ENCODE measurements around the gene HUWE1. TPM values are rescaled to one million over a fixed set of nuclear protein-coding genes. Genes with fewer than 3 reads are reported as not detected.

Gene HUWE1
- total and polyA plus RNA-seq, 9 of the 15 experiments (the other 6 are each of a cell fraction or from before 2014, with no cell fraction given), result 23.9 to 204 (median 65.1) TPM

- Histone ChIP-seq H3K9ac (ENCODE audit: insufficient read depth in 1 of 2, low read depth in 2 of 2, low read length in 2 of 2) (no peak overlapping the region), H3K4me1 (replicated peaks in 1 of 2; ENCODE audit: control insufficient read depth in 2 of 2, insufficient read depth in 2 of 2, low read length in 2 of 2) (peaks cover 0 to 10% of the 10 kb centered on the region in 2 experiments; a peak in 2 of 5 replicates), H3K4me2 (ENCODE audit: insufficient read depth, low read length) (no peak overlapping the region), H4K20me1 (replicated peaks; ENCODE audit: control insufficient read depth, insufficient read depth, low read length) (no peaks in the 10 kb centered on the region), H3K9me3 (replicated peaks; ENCODE audit: control insufficient read depth, insufficient read depth, low read depth, low read length) (no peaks in the 10 kb centered on the region), H3K27me3 (ENCODE audit: control insufficient read depth in 2 of 2, insufficient read depth in 2 of 2, low read length in 2 of 2) (no peaks in the 10 kb centered on the region), H2AFZ (ENCODE audit: low read depth, low read length) (no peak overlapping the region), H3K79me2 (ENCODE audit: control insufficient read depth, insufficient read depth, low read length) (no peaks in the 10 kb centered on the region), H3K27ac (ENCODE audit: extremely low read depth, low read depth, low read length) (no peak overlapping the region), H3K4me3 (no peak overlapping the region), H3K36me3 (ENCODE audit: control insufficient read depth, insufficient read depth, low read length) (no peaks in the 10 kb centered on the region), H3K9me1 (ENCODE audit: control insufficient read depth, insufficient read depth, low read length) (no peaks in the 10 kb centered on the region)
- FAIRE-seq, result no peak
- intact Hi-C loops (cut with micrococcal nuclease), result no loop called here
- no peak for ATAC-seq
- DNase-seq (ENCODE audit: extremely low read depth in 1 of 4, low spot score in 3 of 4), result no peak
- ChIA-PET CTCF (ENCODE audit: low intra/inter-chr PET ratio) (no interaction called here), POLR2A (no interaction called here)
- BruUV-seq (replicated peaks), result no TSS peak
- in situ Hi-C loops (cut with MboI), result no loop called here
- TF ChIP-seq RBFOX2 (IDR thresholded peaks at IDR 0.05; ENCODE audit: low read depth, low read length) (no peak), CXXC5 (CRISPR knock-in tag; IDR thresholded peaks at IDR 0.05) (no peak), FOXJ2 (tag; IDR thresholded peaks at IDR 0.05) (no peak), MCM2 (IDR thresholded peaks at IDR 0.05; ENCODE audit: low read depth) (no peak), ZNF165 (CRISPR knock-in tag; IDR thresholded peaks at IDR 0.05; ENCODE audit: borderline replicate concordance) (no peak), ZNF57 (CRISPR knock-in tag; IDR thresholded peaks at IDR 0.05) (no peak), ZBTB8A (IDR thresholded peaks at IDR 0.05; ENCODE audit: partially characterized antibody) (no peak), KDM5B (IDR thresholded peaks at IDR 0.05; ENCODE audit: insufficient replicate concordance, low read depth, low read length) (no peak)
- TF ChIP-seq, protein P1, sequence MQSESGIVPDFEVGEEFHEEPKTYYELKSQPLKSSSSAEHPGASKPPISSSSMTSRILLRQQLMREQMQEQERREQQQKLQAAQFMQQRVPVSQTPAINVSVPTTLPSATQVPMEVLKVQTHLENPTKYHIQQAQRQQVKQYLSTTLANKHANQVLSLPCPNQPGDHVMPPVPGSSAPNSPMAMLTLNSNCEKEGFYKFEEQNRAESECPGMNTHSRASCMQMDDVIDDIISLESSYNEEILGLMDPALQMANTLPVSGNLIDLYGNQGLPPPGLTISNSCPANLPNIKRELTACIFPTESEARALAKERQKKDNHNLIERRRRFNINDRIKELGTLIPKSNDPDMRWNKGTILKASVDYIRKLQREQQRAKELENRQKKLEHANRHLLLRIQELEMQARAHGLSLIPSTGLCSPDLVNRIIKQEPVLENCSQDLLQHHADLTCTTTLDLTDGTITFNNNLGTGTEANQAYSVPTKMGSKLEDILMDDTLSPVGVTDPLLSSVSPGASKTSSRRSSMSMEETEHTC (IDR thresholded peaks at IDR 0.05), result no peak
- TF ChIP-seq, protein P2, sequence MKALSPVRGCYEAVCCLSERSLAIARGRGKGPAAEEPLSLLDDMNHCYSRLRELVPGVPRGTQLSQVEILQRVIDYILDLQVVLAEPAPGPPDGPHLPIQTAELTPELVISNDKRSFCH (CRISPR knock-in tag; IDR thresholded peaks at IDR 0.05), result no peak
- TF ChIP-seq, protein P2 (tag; IDR thresholded peaks at IDR 0.05), result no peak
- WGBS (ENCODE audit: insufficient coverage, low coverage, missing lambda C conversion rate), result 0% methylated on average over 2 of the region's 2 CpGs
Measured at GRCh38 chrX:53717205-53717604, 30.7 kb upstream of the HUWE1 start.

All from K562 (cell line).